ENCODE data around the gene PSENEN.

The PSENEN gene

GRCh38 chr19:35733180-35734125 lies 12.0 kb upstream of the PSENEN start:
- DNase-seq (ENCODE audit: low spot score) = peak; percentile 11

GRCh38 chr19:35734273-35734672 lies 11.2 kb upstream of the PSENEN start:
- DNase-seq (ENCODE audit: low spot score) = peak; percentile 1

- DNase-seq (ENCODE audit: low spot score) = no peak
These were observed 10.6 kb upstream of the PSENEN start for GRCh38 chr19:35734889-35735288.

- DNase-seq (ENCODE audit: low spot score) = peak; percentile 14
These were observed 8.3 kb upstream of the PSENEN start for GRCh38 chr19:35736913-35737886.

- peak; percentile 5 for DNase-seq (ENCODE audit: low spot score)
These were observed 7.2 kb upstream of the PSENEN start for GRCh38 chr19:35738021-35738886.

GRCh38 chr19:35738887-35739229 lies 6.6 kb upstream of the PSENEN start:
- no peak for DNase-seq (ENCODE audit: low spot score)

GRCh38 chr19:35739275-35740107 lies 6.0 kb upstream of the PSENEN start:
- peak; percentile 38 for DNase-seq (ENCODE audit: low spot score)

- DNase-seq (ENCODE audit: low spot score) = no peak
These were observed 5.4 kb upstream of the PSENEN start for GRCh38 chr19:35740108-35740422.

- peak; percentile 100 for DNase-seq (ENCODE audit: low spot score)
These were observed 4.8 kb upstream of the PSENEN start for GRCh38 chr19:35740423-35741202.

GRCh38 chr19:35741203-35741515 lies 4.3 kb upstream of the PSENEN start:
- no peak for DNase-seq (ENCODE audit: low spot score)

GRCh38 chr19:35742121-35742724 lies 3.2 kb upstream of the PSENEN start, which contains the start of gene IGFLR1:
IGFLR1 (minus strand) TSS chr19:35742452; CDS start chr19:35741180, 1,272 bp downstream.
- no peak for DNase-seq (ENCODE audit: low spot score)

GRCh38 chr19:35743640-35744429 lies 1.6 kb upstream of the PSENEN start:
- DNase-seq (ENCODE audit: low spot score) = no peak

GRCh38 chr19:35744430-35745327 lies 772 bp upstream of the PSENEN start:
- peak; percentile 72 for DNase-seq (ENCODE audit: low spot score)

GRCh38 chr19:35746087-35746462 lies 624 bp downstream of the PSENEN start:
- no peak for DNase-seq (ENCODE audit: low spot score)

- no peak for DNase-seq (ENCODE audit: low spot score)
These were observed 1.1 kb downstream of the PSENEN start for GRCh38 chr19:35746531-35746930.

- peak; percentile 85 for DNase-seq (ENCODE audit: low spot score)
These were observed 2.9 kb downstream of the PSENEN start, which contains the start of gene LIN37 for GRCh38 chr19:35748106-35749020. LIN37 (plus strand) TSS chr19:35748576; CDS start chr19:35748725, 149 bp downstream.

GRCh38 chr19:35750167-35750566 lies 4.7 kb downstream of the PSENEN start:
- DNase-seq (ENCODE audit: low spot score) = no peak

Data from iPS-NIHi11 (cell line).